ENCODE results near the gene OR1L1.

OR1L1 gene, protein sequence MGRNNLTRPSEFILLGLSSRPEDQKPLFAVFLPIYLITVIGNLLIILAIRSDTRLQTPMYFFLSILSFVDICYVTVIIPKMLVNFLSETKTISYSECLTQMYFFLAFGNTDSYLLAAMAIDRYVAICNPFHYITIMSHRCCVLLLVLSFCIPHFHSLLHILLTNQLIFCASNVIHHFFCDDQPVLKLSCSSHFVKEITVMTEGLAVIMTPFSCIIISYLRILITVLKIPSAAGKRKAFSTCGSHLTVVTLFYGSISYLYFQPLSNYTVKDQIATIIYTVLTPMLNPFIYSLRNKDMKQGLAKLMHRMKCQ

DNA sequence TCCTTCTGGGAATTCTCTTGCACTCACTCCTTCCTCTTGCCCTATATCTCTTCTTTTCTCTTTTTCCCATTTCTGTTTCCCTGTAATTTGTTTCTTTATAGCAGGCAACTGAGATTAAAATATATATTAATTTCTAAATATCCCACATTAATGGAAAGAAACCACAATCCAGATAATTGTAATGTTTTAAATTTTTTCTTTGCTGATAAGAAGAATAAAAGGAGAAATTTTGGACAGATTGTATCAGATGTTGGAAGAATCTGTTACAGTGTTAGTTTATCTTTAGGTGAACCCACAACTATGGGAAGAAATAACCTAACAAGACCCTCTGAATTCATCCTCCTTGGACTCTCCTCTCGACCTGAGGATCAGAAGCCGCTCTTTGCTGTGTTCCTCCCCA is at the start of gene OR1L1:
Gene OR1L1, plus strand, starts transcription at position 301 of the 400 bp plus-strand sequence. Its CDS starts 0 bp downstream, at position 301.
- DNase-seq, result no peak

DNA sequence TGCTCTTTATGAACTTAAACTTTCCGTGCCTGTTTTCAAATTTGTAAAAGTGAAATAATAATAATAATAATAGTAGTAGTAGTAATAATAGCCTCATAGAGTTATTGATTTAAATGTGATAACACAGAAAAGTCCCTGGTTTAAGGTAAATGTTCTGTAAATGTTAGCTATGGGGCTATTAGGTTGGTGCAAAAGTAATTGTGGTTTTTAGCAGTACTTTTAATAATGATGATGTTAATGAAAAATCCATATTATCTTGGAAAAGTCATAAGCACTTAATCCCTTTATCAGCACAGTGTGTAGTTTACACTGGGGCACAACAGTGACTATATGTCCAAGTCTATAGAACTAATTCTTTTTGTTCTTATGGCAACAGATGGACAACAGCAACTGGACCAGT is 47.2 kb upstream of the OR1L1 start, which contains the start of gene OR1Q1:
Gene OR1Q1, plus strand, starts transcription at position 377 of the 400 bp plus-strand sequence. Its CDS starts 0 bp downstream, at position 377.
- DNase-seq, result no peak

DNA sequence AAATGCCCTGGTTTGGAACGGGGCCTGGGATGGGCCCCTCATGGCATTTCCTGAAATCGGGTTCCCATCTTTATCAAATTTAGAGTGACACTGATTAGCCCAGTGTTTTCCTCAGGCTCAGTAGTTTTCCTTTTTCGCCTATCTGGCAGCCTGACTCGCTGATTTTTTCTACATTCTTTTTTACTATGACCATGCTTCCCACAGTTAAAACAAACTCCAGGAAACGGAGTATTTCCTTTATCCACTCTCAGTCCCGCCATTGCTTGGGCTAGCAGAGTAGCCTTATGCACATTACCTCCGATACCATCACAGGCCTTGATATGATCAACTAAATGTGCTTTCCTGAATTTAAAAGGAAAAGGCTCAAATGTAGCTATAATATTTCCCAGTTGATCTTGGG is 41.5 kb upstream of the OR1L1 start:
- no peak for DNase-seq

DNA sequence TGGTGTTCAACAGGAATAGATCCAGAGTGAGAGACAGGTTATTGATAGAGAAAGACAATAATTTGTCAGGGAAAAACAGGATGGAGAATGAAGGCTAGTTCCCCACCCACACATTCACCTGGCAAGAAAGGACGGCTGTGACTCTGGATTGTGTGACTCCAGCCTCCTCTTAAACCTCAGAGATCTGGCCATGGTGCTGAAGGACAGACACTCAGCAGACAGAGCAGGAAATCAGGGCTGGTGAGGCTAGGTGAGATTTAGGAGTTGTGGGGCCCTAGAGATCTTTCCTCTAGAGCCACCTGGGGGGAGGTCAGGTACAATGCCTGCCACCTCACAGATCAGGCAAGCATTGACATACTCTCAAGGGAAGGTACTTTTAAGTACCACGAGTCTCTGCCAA is 19.3 kb upstream of the OR1L1 start:
- no peak for DNase-seq

DNA sequence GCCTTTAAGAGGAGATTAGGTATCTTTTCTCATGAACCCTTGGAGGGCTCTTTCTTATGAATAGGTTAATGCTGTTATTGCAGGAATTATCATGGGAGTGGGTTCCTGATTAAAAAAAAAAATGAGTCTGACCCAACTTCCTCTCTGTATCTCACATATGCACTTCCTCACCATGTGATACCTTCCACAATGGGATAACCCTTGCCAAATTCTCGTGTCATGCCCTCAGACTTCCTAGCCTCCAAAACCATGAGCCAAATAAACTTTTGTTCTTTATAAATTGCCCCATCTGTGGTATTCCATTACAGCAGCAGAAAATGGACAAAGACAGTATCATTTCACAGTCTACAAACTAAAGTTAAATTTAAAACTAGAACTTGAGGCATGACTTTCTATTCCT is 5.1 kb upstream of the OR1L1 start:
- DNase-seq, result no peak

DNA sequence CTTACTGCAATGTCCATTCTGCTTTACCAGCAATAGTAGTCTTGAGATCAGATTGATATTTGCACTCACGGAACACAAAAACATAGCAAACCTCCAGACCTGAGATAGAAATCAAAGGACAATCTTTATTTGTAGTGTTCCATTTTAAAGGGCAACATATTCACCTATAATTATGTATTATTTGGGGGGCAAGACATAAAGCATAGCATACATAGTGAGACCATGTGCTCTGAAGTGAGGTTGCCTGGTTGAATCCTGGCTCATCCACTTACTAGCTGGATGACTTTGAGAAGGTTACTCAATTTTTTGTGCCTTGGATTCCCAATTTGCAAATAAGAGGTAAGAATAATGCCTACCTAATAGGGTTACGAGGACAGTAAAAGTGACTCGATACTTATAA is 4.0 kb upstream of the OR1L1 start, which contains the start of gene OR1B1:
Gene OR1B1, minus strand, starts transcription at position 101 of the 400 bp plus-strand sequence.
- DNase-seq, result no peak

DNA sequence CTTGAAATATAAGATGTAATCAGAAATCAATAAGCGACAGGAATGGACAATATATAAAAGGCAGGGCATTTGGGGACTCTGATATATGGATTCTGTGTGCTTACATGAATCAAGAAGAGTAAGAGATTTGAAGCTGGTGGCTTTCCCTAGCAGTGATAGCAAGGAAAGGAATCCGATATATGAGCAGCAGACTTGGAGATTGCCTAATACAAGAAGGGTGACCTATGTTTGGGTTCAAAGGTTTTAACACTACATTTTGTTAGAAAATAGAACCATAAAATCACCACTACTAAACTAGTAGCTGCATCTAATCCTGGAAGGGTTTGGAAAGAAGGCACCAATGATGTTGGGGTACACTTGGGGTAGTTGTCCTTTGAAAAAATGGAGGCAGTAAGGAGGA is 11.0 kb downstream of the OR1L1 start:
- DNase-seq, result no peak

DNA sequence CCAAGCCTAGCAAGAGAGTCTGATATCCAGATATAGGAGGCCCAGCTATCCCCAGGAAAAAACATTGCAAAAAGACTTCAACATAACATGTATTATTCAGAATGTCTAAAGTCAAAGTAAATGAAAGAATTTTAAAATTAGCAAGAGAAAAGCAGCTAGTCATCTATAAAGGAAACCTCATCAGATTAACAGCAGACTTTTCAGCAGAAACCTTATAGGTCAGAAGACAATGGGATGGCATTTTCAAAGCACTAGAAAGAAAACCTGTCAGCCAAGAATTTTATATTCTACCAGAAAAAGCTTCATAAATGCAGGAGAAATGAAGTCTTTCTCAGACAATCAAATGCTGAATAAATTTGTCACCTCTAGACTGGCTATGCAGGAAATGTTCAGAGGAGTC is 23.3 kb downstream of the OR1L1 start:
- DNase-seq, result no peak

DNA sequence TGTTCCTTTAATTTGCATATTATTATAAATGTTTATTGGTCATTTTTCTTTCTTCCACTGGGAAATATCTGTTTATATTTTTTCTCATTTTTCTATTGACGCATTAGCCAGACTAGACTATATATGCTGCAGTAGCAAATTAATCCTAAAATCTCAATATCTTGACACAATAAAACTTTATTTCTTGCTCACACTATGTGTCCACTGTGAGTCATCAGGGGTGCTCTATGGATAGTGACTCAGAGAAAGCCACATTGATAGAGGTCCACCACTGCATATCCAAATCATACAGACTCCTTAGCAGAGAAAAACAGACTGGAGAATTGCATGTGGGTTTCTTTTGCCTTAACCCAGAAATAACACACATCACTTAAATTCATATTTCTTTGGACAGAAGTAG is 34.2 kb downstream of the OR1L1 start:
- no peak for DNase-seq
